Measurements from ENCODE around the gene CTU2.

GRCh38 chr16:88738151-88739084 lies 32.1 kb downstream of the CTU2 start:
- TF ChIP-seq RARB (CRISPR knock-in tag; IDR thresholded peaks at IDR 0.05) (no peak), ZC3H10 (CRISPR knock-in tag; IDR thresholded peaks at IDR 0.05) (no peak), PATZ1 (CRISPR knock-in tag; IDR thresholded peaks at IDR 0.05; ENCODE audit: borderline replicate concordance) (no peak), BACH2 (CRISPR knock-in tag; IDR thresholded peaks at IDR 0.05; ENCODE audit: borderline replicate concordance) (no peak), ESRRG (CRISPR knock-in tag; IDR thresholded peaks at IDR 0.05) (no peak), TCF4 (CRISPR knock-in tag; IDR thresholded peaks at IDR 0.05; ENCODE audit: borderline replicate concordance) (no peak)
